ENCODE results near the gene DGKQ. TPM values are rescaled to one million over a fixed set of nuclear protein-coding genes. Genes with fewer than 3 reads are reported as not detected.

The DGKQ gene
- total RNA-seq, 1 experiment from 2014 or later, result 22.0 TPM

DNA sequence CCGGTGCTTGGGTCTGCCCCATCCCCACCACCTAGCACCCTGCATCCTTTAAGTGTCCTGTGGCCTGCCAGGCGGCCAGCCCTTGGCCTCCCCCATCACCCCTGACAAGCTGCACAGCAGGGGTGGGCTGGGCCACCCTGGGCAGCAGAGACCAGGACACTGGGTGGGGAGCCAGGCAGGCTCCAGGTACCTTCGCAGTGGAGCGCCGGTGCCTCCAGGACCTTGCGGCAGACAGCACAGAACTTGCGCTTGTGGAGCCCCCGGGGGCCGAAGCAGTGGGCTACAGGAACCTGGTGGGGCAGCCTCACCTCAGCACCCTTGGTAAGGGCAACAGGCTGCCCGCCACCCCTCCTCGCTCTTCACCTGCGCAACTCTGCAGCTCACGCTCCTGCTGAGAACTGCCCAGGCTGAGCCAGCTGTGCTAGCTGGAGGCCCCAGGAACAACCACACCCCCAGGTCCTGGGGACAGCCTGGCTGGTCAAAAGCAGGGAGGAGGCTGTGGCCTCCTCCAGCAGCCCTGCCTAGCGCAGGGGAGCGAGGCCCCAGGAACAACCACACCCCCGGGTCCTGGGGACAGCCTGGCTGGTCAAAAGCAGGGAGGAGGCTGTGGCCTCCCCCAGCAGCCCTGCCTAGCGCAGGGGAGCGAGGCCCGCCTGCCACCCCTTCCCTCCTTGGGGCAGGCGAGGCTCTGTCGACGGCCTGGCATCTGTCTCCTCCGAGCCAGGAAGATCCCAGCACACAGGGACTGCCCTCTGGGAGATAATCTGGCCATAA lies 4.6 kb downstream of the DGKQ start:
- Histone ChIP-seq H3K9ac (ENCODE audit: low read length) (no peak overlapping the region), H3K36me3 (ENCODE audit: control insufficient read depth in 1 of 2, insufficient read depth in 2 of 2, low read length in 2 of 2) (no peaks in the 10 kb centered on the region), H4K20me1 (ENCODE audit: insufficient read depth) (no peaks in the 10 kb centered on the region), H3K9me3 (ENCODE audit: control insufficient read depth in 1 of 2, insufficient read depth in 1 of 2, low read depth in 1 of 2, low read length in 2 of 2) (no peaks in the 10 kb centered on the region), H3K79me2 (ENCODE audit: insufficient read depth, low read length) (no peaks in the 10 kb centered on the region), H3K4me3 (replicated peaks in 1 of 2; ENCODE audit: low read depth in 1 of 2, low read length in 2 of 2) (no peak overlapping the region), H3K9me2 (ENCODE audit: insufficient read depth) (no peaks in the 10 kb centered on the region), H3K27ac (ENCODE audit: low read depth, low read length) (no peak overlapping the region), H2AFZ (ENCODE audit: low read depth, low read length, poor library complexity, severe bottlenecking) (no peak overlapping the region), H3K27me3 (ENCODE audit: insufficient read depth, low read length) (no peaks in the 10 kb centered on the region), H3K4me2 (ENCODE audit: low read length) (no peak overlapping the region), H3K4me1 (ENCODE audit: control insufficient read depth in 1 of 2, insufficient read depth in 2 of 2, low read length in 2 of 2) (peaks cover 9 to 18% of the 10 kb centered on the region in 2 experiments; a peak in 3 of 4 replicates)
- no peak for DNase-seq (ENCODE audit: low read depth, low spot score)
- BruUV-seq (replicated peaks), result no TSS peak
- ChIA-PET CTCF (no interaction called here), POLR2A (no interaction called here), RAD21 (ENCODE audit: low non-redundant PET in 1 of 2, low total read pairs in 2 of 2, uncharacterized antibody in 2 of 2, unreplicated experiment in 2 of 2) (no interaction called here)
- intact Hi-C loops (cut with micrococcal nuclease), result no loop called here
- ATAC-seq, result no peak
- TF ChIP-seq CBX3 (IDR thresholded peaks at IDR 0.05; ENCODE audit: low read depth) (no peak), FOSL1 (IDR thresholded peaks at IDR 0.05; ENCODE audit: low read depth) (no peak), CEBPB (IDR thresholded peaks at IDR 0.05; ENCODE audit: low read depth) (no peak), ELF1 (IDR thresholded peaks at IDR 0.05; ENCODE audit: borderline replicate concordance, low read depth) (no peak)
- TF ChIP-seq, protein P1, sequence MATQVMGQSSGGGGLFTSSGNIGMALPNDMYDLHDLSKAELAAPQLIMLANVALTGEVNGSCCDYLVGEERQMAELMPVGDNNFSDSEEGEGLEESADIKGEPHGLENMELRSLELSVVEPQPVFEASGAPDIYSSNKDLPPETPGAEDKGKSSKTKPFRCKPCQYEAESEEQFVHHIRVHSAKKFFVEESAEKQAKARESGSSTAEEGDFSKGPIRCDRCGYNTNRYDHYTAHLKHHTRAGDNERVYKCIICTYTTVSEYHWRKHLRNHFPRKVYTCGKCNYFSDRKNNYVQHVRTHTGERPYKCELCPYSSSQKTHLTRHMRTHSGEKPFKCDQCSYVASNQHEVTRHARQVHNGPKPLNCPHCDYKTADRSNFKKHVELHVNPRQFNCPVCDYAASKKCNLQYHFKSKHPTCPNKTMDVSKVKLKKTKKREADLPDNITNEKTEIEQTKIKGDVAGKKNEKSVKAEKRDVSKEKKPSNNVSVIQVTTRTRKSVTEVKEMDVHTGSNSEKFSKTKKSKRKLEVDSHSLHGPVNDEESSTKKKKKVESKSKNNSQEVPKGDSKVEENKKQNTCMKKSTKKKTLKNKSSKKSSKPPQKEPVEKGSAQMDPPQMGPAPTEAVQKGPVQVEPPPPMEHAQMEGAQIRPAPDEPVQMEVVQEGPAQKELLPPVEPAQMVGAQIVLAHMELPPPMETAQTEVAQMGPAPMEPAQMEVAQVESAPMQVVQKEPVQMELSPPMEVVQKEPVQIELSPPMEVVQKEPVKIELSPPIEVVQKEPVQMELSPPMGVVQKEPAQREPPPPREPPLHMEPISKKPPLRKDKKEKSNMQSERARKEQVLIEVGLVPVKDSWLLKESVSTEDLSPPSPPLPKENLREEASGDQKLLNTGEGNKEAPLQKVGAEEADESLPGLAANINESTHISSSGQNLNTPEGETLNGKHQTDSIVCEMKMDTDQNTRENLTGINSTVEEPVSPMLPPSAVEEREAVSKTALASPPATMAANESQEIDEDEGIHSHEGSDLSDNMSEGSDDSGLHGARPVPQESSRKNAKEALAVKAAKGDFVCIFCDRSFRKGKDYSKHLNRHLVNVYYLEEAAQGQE (IDR thresholded peaks at IDR 0.05; ENCODE audit: low read depth), result no peak

DNA sequence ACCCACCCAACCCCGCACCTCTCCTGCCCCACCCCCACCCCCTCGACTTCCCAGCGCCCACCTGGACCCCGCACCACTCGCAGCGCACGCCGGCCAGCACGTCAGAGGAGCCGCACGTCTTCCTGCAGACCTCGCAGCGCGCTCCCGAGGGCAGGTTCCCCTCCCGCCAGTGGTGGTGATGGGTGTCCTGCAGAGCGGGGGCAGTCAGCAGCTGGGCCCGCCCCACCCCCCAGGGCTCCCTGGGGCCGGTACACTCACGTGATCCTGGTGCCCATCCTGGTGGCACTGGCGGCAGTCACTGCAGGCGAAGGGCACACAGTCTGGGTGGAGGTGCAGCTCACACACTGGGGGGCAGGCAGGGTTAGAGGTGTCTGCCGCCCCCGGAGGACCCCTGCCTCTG lies 5.1 kb downstream of the DGKQ start:
- TF ChIP-seq POLR2AphosphoS5 (IDR thresholded peaks at IDR 0.05; ENCODE audit: low read depth, low read length), result no peak
- TF ChIP-seq, protein P2, sequence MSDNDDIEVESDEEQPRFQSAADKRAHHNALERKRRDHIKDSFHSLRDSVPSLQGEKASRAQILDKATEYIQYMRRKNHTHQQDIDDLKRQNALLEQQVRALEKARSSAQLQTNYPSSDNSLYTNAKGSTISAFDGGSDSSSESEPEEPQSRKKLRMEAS (IDR thresholded peaks at IDR 0.05), result no peak
- TF ChIP-seq EZH2 (IDR thresholded peaks at IDR 0.05), result no peak
- Histone ChIP-seq H3K4me1 (ENCODE audit: control insufficient read depth in 1 of 2, insufficient read depth in 2 of 2, low read length in 2 of 2) (peaks cover 14 to 21% of the 10 kb centered on the region in 2 experiments; a peak in 3 of 4 replicates), H3K9me2 (ENCODE audit: insufficient read depth) (no peaks in the 10 kb centered on the region), H3K9me3 (ENCODE audit: control insufficient read depth in 1 of 2, insufficient read depth in 1 of 2, low read depth in 1 of 2, low read length in 2 of 2) (no peaks in the 10 kb centered on the region), H3K4me3 (replicated peaks in 1 of 2; ENCODE audit: low read depth in 1 of 2, low read length in 2 of 2) (no peak overlapping the region), H3K27ac (ENCODE audit: low read depth, low read length) (no peak overlapping the region), H4K20me1 (ENCODE audit: insufficient read depth) (no peaks in the 10 kb centered on the region), H3K27me3 (ENCODE audit: insufficient read depth, low read length) (no peaks in the 10 kb centered on the region), H3K9ac (ENCODE audit: low read length) (no peak overlapping the region), H3K36me3 (ENCODE audit: control insufficient read depth in 1 of 2, insufficient read depth in 2 of 2, low read length in 2 of 2) (no peaks in the 10 kb centered on the region), H2AFZ (ENCODE audit: low read depth, low read length, poor library complexity, severe bottlenecking) (no peak overlapping the region), H3K79me2 (ENCODE audit: insufficient read depth, low read length) (no peaks in the 10 kb centered on the region), H3K4me2 (ENCODE audit: low read length) (no peak overlapping the region)
- ChIA-PET POLR2A (no interaction called here), RAD21 (ENCODE audit: low non-redundant PET in 1 of 2, low total read pairs in 2 of 2, uncharacterized antibody in 2 of 2, unreplicated experiment in 2 of 2) (no interaction called here), CTCF (no interaction called here)
- DNase-seq (ENCODE audit: low read depth, low spot score), result no peak
- ATAC-seq, result no peak
- intact Hi-C loops (cut with micrococcal nuclease), result no loop called here
- BruUV-seq (replicated peaks), result no TSS peak
